ENCODE measurements around the gene ADGRD2. TPM values are rescaled to one million over a fixed set of nuclear protein-coding genes. Genes with fewer than 3 reads are reported as not detected.

ADGRD2 gene
- total and polyA plus RNA-seq, 9 of the 15 experiments (the other 6 are each of a cell fraction or from before 2014, with no cell fraction given), result not detected

DNA sequence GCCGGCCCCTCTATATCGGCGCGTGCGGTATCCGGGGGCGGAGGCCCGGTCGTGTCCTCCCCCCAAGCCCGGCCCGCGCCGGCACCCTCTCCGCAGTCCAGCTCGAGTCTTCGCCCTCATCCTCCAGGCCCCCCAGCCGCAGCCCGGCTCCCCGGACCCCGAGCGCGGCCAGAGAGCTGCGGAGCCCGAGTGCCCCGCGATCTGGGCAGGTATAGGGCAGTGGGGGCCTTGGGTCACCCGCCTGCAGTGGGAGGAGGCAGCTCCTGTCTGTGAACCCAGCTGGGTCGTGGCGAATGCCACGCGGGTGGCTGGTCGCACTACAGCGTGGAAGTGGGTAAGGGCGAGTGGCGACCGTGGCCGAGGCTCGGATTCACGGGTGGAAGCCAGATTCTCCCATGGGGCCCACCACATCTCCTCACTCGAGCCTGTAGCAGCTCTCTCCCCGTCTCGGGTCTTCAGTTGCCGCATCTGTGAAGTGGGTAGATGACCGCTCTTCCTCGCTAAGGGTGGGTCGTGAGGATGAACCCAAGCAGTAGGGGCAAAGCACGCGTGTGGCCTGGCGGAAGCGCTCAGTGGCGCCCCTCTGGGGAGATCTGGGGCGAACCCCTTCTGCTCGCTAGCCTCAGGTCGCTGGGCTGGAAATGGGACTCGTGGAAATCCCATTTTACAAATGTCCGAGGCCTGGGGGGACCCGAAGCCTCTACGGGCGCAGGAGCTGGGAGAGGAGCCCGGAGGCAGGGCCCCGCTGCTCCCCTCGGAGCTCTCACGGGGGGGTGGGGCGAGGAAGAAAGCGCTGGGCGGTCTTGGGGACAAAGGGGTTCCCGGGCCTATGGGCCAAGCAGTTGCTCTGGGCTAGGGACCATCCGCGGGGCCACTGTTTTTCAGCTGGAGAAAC, 55.0 kb downstream of the ADGRD2 start (continued):
- TF ChIP-seq SRSF3 (IDR thresholded peaks at IDR 0.05; ENCODE audit: insufficient read depth, low read length) (no peak), ELK3 (CRISPR knock-in tag; IDR thresholded peaks at IDR 0.05) (no peak), HLTF (IDR thresholded peaks at IDR 0.05) (no peak), L3MBTL2 (IDR thresholded peaks at IDR 0.05) (no peak), ZBTB33 (CRISPR knock-in tag; IDR thresholded peaks at IDR 0.05) (peak; percentile 95), ZNF165 (CRISPR knock-in tag; IDR thresholded peaks at IDR 0.05; ENCODE audit: borderline replicate concordance) (no peak), CTCF (IDR thresholded peaks at IDR 0.05 in 2 of 3, conservative IDR thresholded peaks at IDR 0.05 in 1 of 3; ENCODE audit: insufficient read depth in 2 of 3, low read depth in 1 of 3, low read length in 3 of 3) (peak in 2 of 3 experiments; percentile 7 to 21; a peak in 1 of 6 replicates), ZBTB12 (CRISPR knock-in tag; IDR thresholded peaks at IDR 0.05) (no peak), ZNF75A (CRISPR knock-in tag; IDR thresholded peaks at IDR 0.05) (no peak), PHB2 (IDR thresholded peaks at IDR 0.05; ENCODE audit: low read depth) (no peak), ZNF197 (CRISPR knock-in tag; IDR thresholded peaks at IDR 0.05; ENCODE audit: low read depth) (no peak)
- TF ChIP-seq, protein P1, sequence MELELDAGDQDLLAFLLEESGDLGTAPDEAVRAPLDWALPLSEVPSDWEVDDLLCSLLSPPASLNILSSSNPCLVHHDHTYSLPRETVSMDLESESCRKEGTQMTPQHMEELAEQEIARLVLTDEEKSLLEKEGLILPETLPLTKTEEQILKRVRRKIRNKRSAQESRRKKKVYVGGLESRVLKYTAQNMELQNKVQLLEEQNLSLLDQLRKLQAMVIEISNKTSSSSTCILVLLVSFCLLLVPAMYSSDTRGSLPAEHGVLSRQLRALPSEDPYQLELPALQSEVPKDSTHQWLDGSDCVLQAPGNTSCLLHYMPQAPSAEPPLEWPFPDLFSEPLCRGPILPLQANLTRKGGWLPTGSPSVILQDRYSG (tag; conservative IDR thresholded peaks at IDR 0.05; ENCODE audit: low read depth), result no peak
- TF ChIP-seq, protein P2, sequence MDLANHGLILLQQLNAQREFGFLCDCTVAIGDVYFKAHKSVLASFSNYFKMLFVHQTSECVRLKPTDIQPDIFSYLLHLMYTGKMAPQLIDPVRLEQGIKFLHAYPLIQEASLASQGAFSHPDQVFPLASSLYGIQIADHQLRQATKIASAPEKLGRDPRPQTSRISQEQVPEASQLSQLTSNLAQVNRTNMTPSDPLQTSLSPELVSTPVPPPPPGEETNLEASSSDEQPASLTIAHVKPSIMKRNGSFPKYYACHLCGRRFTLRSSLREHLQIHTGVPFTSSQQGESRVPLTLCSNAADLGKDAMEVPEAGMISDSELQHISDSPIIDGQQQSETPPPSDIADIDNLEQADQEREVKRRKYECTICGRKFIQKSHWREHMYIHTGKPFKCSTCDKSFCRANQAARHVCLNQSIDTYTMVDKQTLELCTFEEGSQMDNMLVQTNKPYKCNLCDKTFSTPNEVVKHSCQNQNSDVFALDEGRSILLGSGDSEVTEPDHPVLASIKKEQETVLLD (IDR thresholded peaks at IDR 0.05), result peak; percentile 15; the same call in 1 of the 2 replicates
- TF ChIP-seq, protein P3, sequence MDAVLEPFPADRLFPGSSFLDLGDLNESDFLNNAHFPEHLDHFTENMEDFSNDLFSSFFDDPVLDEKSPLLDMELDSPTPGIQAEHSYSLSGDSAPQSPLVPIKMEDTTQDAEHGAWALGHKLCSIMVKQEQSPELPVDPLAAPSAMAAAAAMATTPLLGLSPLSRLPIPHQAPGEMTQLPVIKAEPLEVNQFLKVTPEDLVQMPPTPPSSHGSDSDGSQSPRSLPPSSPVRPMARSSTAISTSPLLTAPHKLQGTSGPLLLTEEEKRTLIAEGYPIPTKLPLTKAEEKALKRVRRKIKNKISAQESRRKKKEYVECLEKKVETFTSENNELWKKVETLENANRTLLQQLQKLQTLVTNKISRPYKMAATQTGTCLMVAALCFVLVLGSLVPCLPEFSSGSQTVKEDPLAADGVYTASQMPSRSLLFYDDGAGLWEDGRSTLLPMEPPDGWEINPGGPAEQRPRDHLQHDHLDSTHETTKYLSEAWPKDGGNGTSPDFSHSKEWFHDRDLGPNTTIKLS (IDR thresholded peaks at IDR 0.05; ENCODE audit: borderline replicate concordance, low read depth), result no peak
- TF ChIP-seq, protein P4, sequence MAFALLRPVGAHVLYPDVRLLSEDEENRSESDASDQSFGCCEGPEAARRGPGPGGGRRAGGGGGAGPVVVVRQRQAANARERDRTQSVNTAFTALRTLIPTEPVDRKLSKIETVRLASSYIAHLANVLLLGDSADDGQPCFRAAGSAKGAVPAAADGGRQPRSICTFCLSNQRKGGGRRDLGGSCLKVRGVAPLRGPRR (CRISPR knock-in tag; IDR thresholded peaks at IDR 0.05), result no peak

Data from K562 (cell line).